OCI-LY3 (cell line): ENCODE results near the gene NUDT21.

Experiments
- H2AFZ ChIP-seq: fragments of 200-600, 300-600 bp; shearing (Covaris generic); 2 replicates; pipeline ENCODE4 v1.6.0; 2014; ENCODE audit warnings: antibody characterized with exemption, low read depth, low read length
- H3K27ac ChIP-seq: fragments of 200-600, 300-600 bp; sonication (generic); 2 replicates; pipeline ENCODE4 v1.5.1; 2014; ENCODE audit warnings: mild to moderate bottlenecking, low read length, moderate library complexity, mixed read lengths
- H3K27me3 ChIP-seq: fragments of 200-600, 300-600 bp; sonication (generic); 2 replicates; pipeline ENCODE4 v1.6.1; 2014; ENCODE audit warnings: low read depth, low read length, mixed read lengths
- H3K36me3 ChIP-seq: fragments of 200-600, 300-600 bp; sonication (generic); replicated peaks from 2 replicates; pipeline ENCODE3; 2014; ENCODE audit warnings: low read depth, low read length, mixed read lengths
- H3K4me1 ChIP-seq: fragments of 300-600, 200-600 bp; sonication (generic); 2 replicates; pipeline ENCODE4 v1.6.1; 2014; ENCODE audit warnings: low read length, mixed read lengths
- H3K4me2 ChIP-seq: fragments of 200-600, 300-600 bp; sonication (generic); 2 replicates; pipeline ENCODE4 v1.6.1; 2014; ENCODE audit warnings: low read length, mixed read lengths
- H3K4me3 ChIP-seq: fragments of 300-600, 200-600 bp; sonication (generic); 2 replicates; pipeline ENCODE4 v1.5.1; 2014; ENCODE audit warnings: antibody characterized with exemption, mild to moderate bottlenecking, low read length, moderate library complexity
- H3K79me2 ChIP-seq: fragments of 300-600, 200-600 bp; shearing (Covaris generic); 2 replicates; pipeline ENCODE4 v1.6.1; 2014; ENCODE audit warnings: mild to moderate bottlenecking, low read length, mixed read lengths
- H3K9ac ChIP-seq: fragments of 300-600, 200-600 bp; shearing (Covaris generic); 2 replicates; pipeline ENCODE4 v1.6.0; 2014; ENCODE audit warnings: mild to moderate bottlenecking, low read length, moderate library complexity
- H3K9me3 ChIP-seq: fragments of 200-600, 300-600 bp; shearing (Covaris generic); 2 replicates; pipeline ENCODE4 v1.6.1; 2014; ENCODE audit warnings: low read length, mixed read lengths; ENCODE audit not compliant: insufficient read depth
- H4K20me1 ChIP-seq: fragments of 200-600, 300-600 bp; sonication (generic); 2 replicates; pipeline ENCODE4 v1.6.1; 2016; ENCODE audit warnings: low read length, mixed read lengths; ENCODE audit not compliant: insufficient read depth
- EZH2phosphoT487 ChIP-seq: fragments of 200-600 bp; shearing (Covaris generic); IDR thresholded peaks from 2 replicates; pipeline ENCODE4 v1.6.1; 2018; ENCODE audit warnings: antibody characterized with exemption, mixed run types, low read depth
- TF ChIP-seq, protein P1 (sequence below): fragments of 200-600, 300-600 bp; sonication (generic); IDR thresholded peaks from 2 replicates; pipeline ENCODE4 v1.5.1; 2014; ENCODE audit warnings: antibody characterized with exemption, low read length, low read depth

Gene NUDT21

GRCh38 chr16:56460101-56460500, 9.0 kb upstream of the NUDT21 start:
- TF ChIP-seq, protein P1, sequence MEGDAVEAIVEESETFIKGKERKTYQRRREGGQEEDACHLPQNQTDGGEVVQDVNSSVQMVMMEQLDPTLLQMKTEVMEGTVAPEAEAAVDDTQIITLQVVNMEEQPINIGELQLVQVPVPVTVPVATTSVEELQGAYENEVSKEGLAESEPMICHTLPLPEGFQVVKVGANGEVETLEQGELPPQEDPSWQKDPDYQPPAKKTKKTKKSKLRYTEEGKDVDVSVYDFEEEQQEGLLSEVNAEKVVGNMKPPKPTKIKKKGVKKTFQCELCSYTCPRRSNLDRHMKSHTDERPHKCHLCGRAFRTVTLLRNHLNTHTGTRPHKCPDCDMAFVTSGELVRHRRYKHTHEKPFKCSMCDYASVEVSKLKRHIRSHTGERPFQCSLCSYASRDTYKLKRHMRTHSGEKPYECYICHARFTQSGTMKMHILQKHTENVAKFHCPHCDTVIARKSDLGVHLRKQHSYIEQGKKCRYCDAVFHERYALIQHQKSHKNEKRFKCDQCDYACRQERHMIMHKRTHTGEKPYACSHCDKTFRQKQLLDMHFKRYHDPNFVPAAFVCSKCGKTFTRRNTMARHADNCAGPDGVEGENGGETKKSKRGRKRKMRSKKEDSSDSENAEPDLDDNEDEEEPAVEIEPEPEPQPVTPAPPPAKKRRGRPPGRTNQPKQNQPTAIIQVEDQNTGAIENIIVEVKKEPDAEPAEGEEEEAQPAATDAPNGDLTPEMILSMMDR, result no peak
- TF ChIP-seq EZH2phosphoT487, result no peak
- Histone ChIP-seq H3K79me2 (no peaks in the 10 kb centered on the region), H3K4me3 (no peak overlapping the region), H3K27me3 (no peaks in the 10 kb centered on the region), H3K9ac (no peak overlapping the region), H3K27ac (no peak overlapping the region), H4K20me1 (no peaks in the 10 kb centered on the region), H3K9me3 (no peaks in the 10 kb centered on the region), H3K36me3 (peaks cover 60% of the 10 kb centered on the region), H2AFZ (no peak overlapping the region), H3K4me2 (no peak overlapping the region), H3K4me1 (peaks cover 9% of the 10 kb centered on the region)

DNA sequence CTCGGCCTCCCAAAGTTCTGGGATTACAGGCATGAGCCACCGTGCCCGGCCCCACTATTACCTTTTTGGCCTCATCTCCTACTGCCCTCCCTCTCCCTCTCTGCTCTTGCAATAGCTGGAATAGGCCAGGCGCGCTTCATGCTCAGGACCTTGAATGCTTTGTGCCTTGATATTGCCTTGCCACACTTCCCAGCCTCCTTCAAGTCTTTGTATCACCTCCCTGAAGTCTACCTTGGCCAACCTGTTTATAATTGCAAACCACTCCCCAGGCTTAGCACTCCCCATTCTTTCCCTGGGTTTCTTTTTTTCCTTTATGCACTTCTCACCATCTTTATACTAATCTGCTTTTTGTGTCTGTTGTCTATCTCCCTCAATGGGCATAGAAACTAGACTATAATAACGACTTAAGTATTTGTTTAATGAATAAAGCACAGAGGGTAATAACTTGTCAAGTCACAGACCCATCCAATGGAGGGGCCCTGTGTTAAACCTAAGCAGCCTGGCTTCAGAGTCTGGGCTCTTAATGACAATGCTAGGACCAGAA, 6.9 kb upstream of the NUDT21 start:
- no peaks in the 10 kb centered on the region for H3K27me3 ChIP-seq
- H4K20me1 ChIP-seq, result no peaks in the 10 kb centered on the region
- peaks cover 9% of the 10 kb centered on the region for H3K79me2 ChIP-seq
- H2AFZ ChIP-seq, result no peak overlapping the region
- H3K27ac ChIP-seq, result no peak overlapping the region
- no peaks in the 10 kb centered on the region for H3K9me3 ChIP-seq
- no peak for TF ChIP-seq EZH2phosphoT487
- TF ChIP-seq, protein P1, result no peak
- peaks cover 12% of the 10 kb centered on the region for H3K4me1 ChIP-seq
- H3K4me3 ChIP-seq, result no peak overlapping the region
- no peak overlapping the region for H3K9ac ChIP-seq
- peaks cover 64% of the 10 kb centered on the region for H3K36me3 ChIP-seq
- no peak overlapping the region for H3K4me2 ChIP-seq

- peaks cover 41% of the 10 kb centered on the region for H3K4me1 ChIP-seq
- H3K4me3 ChIP-seq, result peak overlapping the region; percentile 95
- H3K27ac ChIP-seq, result peak overlapping the region; percentile 30
- H2AFZ ChIP-seq, result peak overlapping the region; percentile 63
- H3K36me3 ChIP-seq, result peaks cover 36% of the 10 kb centered on the region
- TF ChIP-seq, protein P1, result no peak
- TF ChIP-seq EZH2phosphoT487, result no peak
- H4K20me1 ChIP-seq, result peaks cover 36% of the 10 kb centered on the region
- peaks cover 67% of the 10 kb centered on the region for H3K79me2 ChIP-seq
- H3K27me3 ChIP-seq, result no peaks in the 10 kb centered on the region
- H3K4me2 ChIP-seq, result peak overlapping the region; percentile 66
- H3K9me3 ChIP-seq, result no peaks in the 10 kb centered on the region
- H3K9ac ChIP-seq, result peak overlapping the region; percentile 80
These were observed 889 bp upstream of the NUDT21 start for GRCh38 chr16:56451753-56452689.

- Histone ChIP-seq H3K27ac (peak overlapping the region; percentile 69), H3K36me3 (peaks cover 33% of the 10 kb centered on the region), H3K9me3 (no peaks in the 10 kb centered on the region), H3K9ac (peak overlapping the region; percentile 86), H4K20me1 (peaks cover 37% of the 10 kb centered on the region), H3K27me3 (no peaks in the 10 kb centered on the region), H3K4me3 (peak overlapping the region; percentile 95), H3K4me2 (peak overlapping the region; percentile 91), H3K4me1 (peaks cover 33% of the 10 kb centered on the region), H3K79me2 (peaks cover 79% of the 10 kb centered on the region), H2AFZ (peak overlapping the region; percentile 43)
- TF ChIP-seq, protein P1, result no peak
- TF ChIP-seq EZH2phosphoT487, result no peak
These were observed 702 bp downstream of the NUDT21 start for GRCh38 chr16:56450275-56450985.
